GM23338 (cell line): Measurements from ENCODE around the gene MCM3. TPM values are rescaled to one million over a fixed set of nuclear protein-coding genes. Genes with fewer than 3 reads are reported as not detected.

Experiments
- CTCF ChIP-seq, 2 experiments: fragments of 200-600 bp in 1 of 2; sonication (generic) in 1 of 2; conservative IDR thresholded peaks; 2 replicates each; pipeline versions ENCODE4 v1.5.1 to v1.6.1; 2016 to 2017; ENCODE audit warnings: antibody characterized with exemption in 2 of 2, low read depth in 2 of 2, mild to moderate bottlenecking in 2 of 2, moderate library complexity in 1 of 2
- ETS1 ChIP-seq: IDR thresholded peaks from 2 replicates; pipeline ENCODE4 v1.6.1; 2016; ENCODE audit warnings: antibody characterized with exemption
- EZH2 ChIP-seq: fragments of 200-600 bp; sonication (generic); IDR thresholded peaks from one replicate; pipeline ENCODE4 v1.8.0; 2017; ENCODE audit warnings: antibody characterized with exemption, mild to moderate bottlenecking, low read depth; ENCODE audit not compliant: unreplicated experiment
- EZH2phosphoT487 ChIP-seq: fragments of 200-600 bp; sonication (generic); IDR thresholded peaks from one replicate; pipeline ENCODE4 v1.8.1; 2018; ENCODE audit warnings: antibody characterized with exemption; ENCODE audit not compliant: unreplicated experiment
- STAT1 ChIP-seq: IDR thresholded peaks from one replicate; pipeline ENCODE4 v1.6.1; 2016; ENCODE audit warnings: antibody characterized with exemption; ENCODE audit not compliant: unreplicated experiment
- ZNF114 ChIP-seq: fragments of 250-450 bp; sonication (Bioruptor Pico); IDR thresholded peaks from 2 replicates; pipeline ENCODE4 v1.5.0; 2020; ENCODE audit warnings: mild to moderate bottlenecking, moderate library complexity
- ZNF331 ChIP-seq: fragments of 250-450 bp; sonication (Bioruptor Pico); IDR thresholded peaks from 2 replicates; pipeline ENCODE4 v1.5.0; 2020; ENCODE audit warnings: low read depth, mild to moderate bottlenecking, moderate library complexity
- ZNF462 ChIP-seq: fragments of 250-450 bp; sonication (Bioruptor Pico); IDR thresholded peaks from 2 replicates; pipeline ENCODE4 v1.5.0; 2020; ENCODE audit warnings: mild to moderate bottlenecking, moderate library complexity
- polyA plus RNA-seq: library from polyadenylated mRNA; unstranded; fragments of >200 nt; fragmentation: Nextera tagmentation; extraction: Ambion mirVana; gene quantifications from 2 replicates; pipeline ENCODE4 v1.2.1, GENCODE V29; 2016
- total RNA-seq: library from RNA; depleted of rRNA; stranded (reverse); fragments of >200 nt; shearing (Covaris generic); gene quantifications from 2 replicates; pipeline ENCODE4 v1.2.3, GENCODE V29; 2014

Gene MCM3
- total and polyA plus RNA-seq, 2 experiments from 2014 or later = 157 to 369 TPM

DNA sequence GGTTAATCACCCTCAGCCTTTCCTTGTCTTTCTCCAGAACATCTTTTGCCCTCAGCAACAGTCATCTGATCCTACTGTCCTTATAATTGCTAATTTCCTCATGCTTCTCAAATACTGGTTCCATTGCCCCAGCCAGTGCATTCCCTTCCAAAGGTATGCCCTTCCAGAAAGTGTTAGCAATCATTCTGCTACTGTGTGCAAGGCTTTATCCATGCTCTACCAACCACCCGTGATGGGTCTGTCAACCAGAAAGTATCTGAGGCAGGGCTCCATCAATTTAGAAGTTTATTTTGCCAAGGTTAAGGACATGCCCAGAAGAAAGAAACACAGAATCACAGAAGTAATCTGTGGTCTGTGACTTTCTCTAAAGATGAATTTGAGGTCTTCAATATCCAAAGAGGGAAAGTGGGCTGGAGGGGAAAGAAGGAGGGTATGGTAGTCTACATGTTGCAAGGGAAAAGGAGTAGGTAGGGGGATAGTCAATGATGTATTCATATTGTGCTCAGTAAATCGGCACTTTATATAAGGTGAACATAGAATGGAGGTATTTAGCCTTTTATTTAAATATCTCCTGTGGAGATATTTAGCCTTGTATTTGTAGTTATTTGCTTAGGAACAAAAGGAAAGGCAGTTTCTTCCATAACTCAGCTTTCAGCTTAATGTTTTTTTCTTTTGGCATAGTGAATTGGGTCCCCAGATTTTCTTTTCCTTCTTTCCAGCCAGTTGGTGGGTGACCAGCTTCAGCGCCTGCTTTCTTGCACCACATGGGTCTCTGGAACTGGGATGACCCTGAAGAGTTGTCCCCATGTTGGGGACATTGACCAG lies 42.2 kb upstream of the MCM3 start (continued):
- TF ChIP-seq ZNF462 (CRISPR knock-in tag) (no peak), CTCF (conservative IDR thresholded peaks at IDR 0.05; ENCODE audit: low read depth in 2 of 2) (no peak), ETS1 (no peak), EZH2phosphoT487 (no peak), ZNF331 (CRISPR knock-in tag) (no peak), STAT1 (no peak), EZH2 (no peak), ZNF114 (CRISPR knock-in tag) (no peak)
